ENCODE measurements around the gene NRG3. TPM values are rescaled to one million over a fixed set of nuclear protein-coding genes. Genes with fewer than 3 reads are reported as not detected.
"Not testable (repeated sequence)": the region's sequence is repeated elsewhere in the genome, so short reads cannot be mapped to it uniquely, and the experiment has no call there.

Gene NRG3
- total RNA-seq, 4 donors from 2014 or later = under 0.01 to 0.65 (median 0.17) TPM

GRCh38 chr10:82969405-82969804 is 1094.4 kb downstream of the NRG3 start:
- H3K27me3 ChIP-seq = no peaks in the 10 kb centered on the region
- no peaks in the 10 kb centered on the region for H3K4me1 ChIP-seq
- intact Hi-C loops (cut with DNase I) = no loop called here
- no peaks in the 10 kb centered on the region for H3K9me3 ChIP-seq
- WGBS = 50% methylated on average over 1 of the region's 1 CpG
- no peak for DNase-seq (ENCODE audit: extremely low spot score)
- TF ChIP-seq CTCF (IDR thresholded peaks at IDR 0.05) (peak; percentile 35 to 44 (median 40)), POLR2AphosphoS5 (IDR thresholded peaks at IDR 0.05) (no peak)
- H3K36me3 ChIP-seq = no peaks in the 10 kb centered on the region
- no peak overlapping the region for H3K27ac ChIP-seq (replicated peaks in 1 of 4)
- no peak overlapping the region for H3K4me3 ChIP-seq

- WGBS = 61% methylated on average over 5 of the region's 5 CpGs
- Histone ChIP-seq H3K36me3 (no peaks in the 10 kb centered on the region), H3K9me3 (no peaks in the 10 kb centered on the region), H3K27ac (replicated peaks in 1 of 4) (no peak overlapping the region), H3K4me3 (no peak overlapping the region), H3K27me3 (peaks cover 0 to 4% (median 0%) of the 10 kb centered on the region in 4 donors), H3K4me1 (peaks cover 0 to 6% (median 0%) of the 10 kb centered on the region in 4 donors)
- no peak for DNase-seq (ENCODE audit: extremely low spot score)
- intact Hi-C loops (cut with DNase I) = no loop called here
- TF ChIP-seq EP300 (IDR thresholded peaks at IDR 0.05) = no peak
- no peak for TF ChIP-seq POLR2AphosphoS5 (IDR thresholded peaks at IDR 0.05)
- TF ChIP-seq CTCF (IDR thresholded peaks at IDR 0.05) = no peak
- no peak for TF ChIP-seq POLR2A (IDR thresholded peaks at IDR 0.05; ENCODE audit: low read depth)
These were observed 1105.3 kb downstream of the NRG3 start for GRCh38 chr10:82980321-82980720.

- TF ChIP-seq POLR2AphosphoS5 (IDR thresholded peaks at IDR 0.05) (no peak), POLR2A (IDR thresholded peaks at IDR 0.05; ENCODE audit: low read depth) (no peak), CTCF (IDR thresholded peaks at IDR 0.05) (no peak), EP300 (IDR thresholded peaks at IDR 0.05) (no peak)
- Histone ChIP-seq H3K4me1 (peaks cover 0 to 6% (median 0%) of the 10 kb centered on the region in 4 donors), H3K36me3 (no peaks in the 10 kb centered on the region), H3K9me3 (no peaks in the 10 kb centered on the region), H3K27me3 (peaks cover 0 to under 1% (median 0%) of the 10 kb centered on the region in 4 donors), H3K4me3 (no peak overlapping the region), H3K27ac (replicated peaks in 1 of 4) (no peak overlapping the region)
- 75% methylated on average over 6 of the region's 6 CpGs for WGBS
- no peak for DNase-seq (ENCODE audit: extremely low spot score)
- intact Hi-C loops (cut with DNase I) = no loop called here
These were observed 1106.2 kb downstream of the NRG3 start for GRCh38 chr10:82981137-82981723.

GRCh38 chr10:82982110-82982608 is 1107.2 kb downstream of the NRG3 start:
- Histone ChIP-seq H3K36me3 (no peaks in the 10 kb centered on the region), H3K9me3 (no peaks in the 10 kb centered on the region), H3K4me1 (peaks cover 0 to 6% (median 0%) of the 10 kb centered on the region in 4 donors), H3K4me3 (no peak overlapping the region), H3K27me3 (no peaks in the 10 kb centered on the region), H3K27ac (replicated peaks in 1 of 4) (peak overlapping the region in 1 of 4 donors; percentile 20)
- intact Hi-C loops (cut with DNase I) = no loop called here
- TF ChIP-seq POLR2AphosphoS5 (IDR thresholded peaks at IDR 0.05) (peak in 1 of 2 donors; percentile 16), EP300 (IDR thresholded peaks at IDR 0.05) (no peak), POLR2A (IDR thresholded peaks at IDR 0.05; ENCODE audit: low read depth) (no peak), CTCF (IDR thresholded peaks at IDR 0.05) (no peak)
- DNase-seq (ENCODE audit: extremely low spot score) = no peak
- 12% methylated on average over 5 of the region's 5 CpGs for WGBS

GRCh38 chr10:82986216-82986615 is 1111.2 kb downstream of the NRG3 start:
- intact Hi-C loops (cut with DNase I) = no loop called here
- Histone ChIP-seq H3K27ac (replicated peaks in 1 of 4) (no peak overlapping the region), H3K36me3 (no peaks in the 10 kb centered on the region), H3K9me3 (no peaks in the 10 kb centered on the region), H3K4me3 (no peak overlapping the region), H3K27me3 (no peaks in the 10 kb centered on the region), H3K4me1 (peaks cover 0 to 6% (median 0%) of the 10 kb centered on the region in 4 donors)
- TF ChIP-seq POLR2A (IDR thresholded peaks at IDR 0.05; ENCODE audit: low read depth) (no peak), CTCF (IDR thresholded peaks at IDR 0.05) (no peak), EP300 (IDR thresholded peaks at IDR 0.05) (no peak), POLR2AphosphoS5 (IDR thresholded peaks at IDR 0.05) (no peak)
- WGBS = 96% methylated on average over 10 of the region's 10 CpGs
- no peak for DNase-seq (ENCODE audit: extremely low spot score)

- H3K27me3 ChIP-seq; H3K36me3 ChIP-seq; H3K4me1 ChIP-seq; intact Hi-C loops (cut with DNase I); H3K4me3 ChIP-seq; DNase-seq (ENCODE audit: extremely low spot score); H3K9me3 ChIP-seq; H3K27ac ChIP-seq (replicated peaks in 1 of 4): not testable (repeated sequence)
- 78% methylated on average over 8 of the region's 8 CpGs for WGBS
These were observed 1131.5 kb downstream of the NRG3 start for GRCh38 chr10:83006479-83006878.

Measured in esophagus muscularis mucosa (tissue), 4 donors.